GM06990 (cell line): ENCODE results near the gene JAG1.
"Not testable (repeated sequence)": the region's sequence is repeated elsewhere in the genome, so short reads cannot be mapped to it uniquely, and the experiment has no call there.

Experiments
- DNase-seq: peaks from one replicate; pipeline ENCODE4 v3.0.0-alpha.2; 2011; ENCODE audit not compliant: insufficient read length; ENCODE audit errors: extremely low read depth
- H3K27me3 ChIP-seq: replicated peaks from 2 replicates; pipeline ENCODE4 v1.6.0; 2011; ENCODE audit warnings: low read length; ENCODE audit not compliant: control insufficient read depth, insufficient read depth
- H3K36me3 ChIP-seq: 2 replicates; pipeline ENCODE4 v1.5.1; 2011; ENCODE audit warnings: low read length; ENCODE audit not compliant: control insufficient read depth, insufficient read depth
- H3K4me3 ChIP-seq: replicated peaks from 2 replicates; pipeline ENCODE4 v1.5.1; 2011; ENCODE audit warnings: low read depth, mild to moderate bottlenecking, control low read depth, low read length
- TF ChIP-seq, protein P1 (sequence below): IDR thresholded peaks from 2 replicates; pipeline ENCODE4 v1.5.1; 2011; ENCODE audit warnings: low read length, control low read depth, mild to moderate bottlenecking, inconsistent platforms; ENCODE audit not compliant: insufficient read depth, poor library complexity, severe bottlenecking

The JAG1 gene

GRCh38 chr20:10616212-10616611 lies 57.6 kb downstream of the JAG1 start:
- no peak overlapping the region for H3K4me3 ChIP-seq
- DNase-seq, result no peak
- TF ChIP-seq, protein P1, sequence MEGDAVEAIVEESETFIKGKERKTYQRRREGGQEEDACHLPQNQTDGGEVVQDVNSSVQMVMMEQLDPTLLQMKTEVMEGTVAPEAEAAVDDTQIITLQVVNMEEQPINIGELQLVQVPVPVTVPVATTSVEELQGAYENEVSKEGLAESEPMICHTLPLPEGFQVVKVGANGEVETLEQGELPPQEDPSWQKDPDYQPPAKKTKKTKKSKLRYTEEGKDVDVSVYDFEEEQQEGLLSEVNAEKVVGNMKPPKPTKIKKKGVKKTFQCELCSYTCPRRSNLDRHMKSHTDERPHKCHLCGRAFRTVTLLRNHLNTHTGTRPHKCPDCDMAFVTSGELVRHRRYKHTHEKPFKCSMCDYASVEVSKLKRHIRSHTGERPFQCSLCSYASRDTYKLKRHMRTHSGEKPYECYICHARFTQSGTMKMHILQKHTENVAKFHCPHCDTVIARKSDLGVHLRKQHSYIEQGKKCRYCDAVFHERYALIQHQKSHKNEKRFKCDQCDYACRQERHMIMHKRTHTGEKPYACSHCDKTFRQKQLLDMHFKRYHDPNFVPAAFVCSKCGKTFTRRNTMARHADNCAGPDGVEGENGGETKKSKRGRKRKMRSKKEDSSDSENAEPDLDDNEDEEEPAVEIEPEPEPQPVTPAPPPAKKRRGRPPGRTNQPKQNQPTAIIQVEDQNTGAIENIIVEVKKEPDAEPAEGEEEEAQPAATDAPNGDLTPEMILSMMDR, result no peak
- H3K27me3 ChIP-seq, result no peaks in the 10 kb centered on the region
- H3K36me3 ChIP-seq, result no peaks in the 10 kb centered on the region

GRCh38 chr20:10613911-10614310 lies 59.9 kb downstream of the JAG1 start:
- Histone ChIP-seq H3K27me3 (no peaks in the 10 kb centered on the region), H3K4me3 (no peak overlapping the region), H3K36me3 (no peaks in the 10 kb centered on the region)
- TF ChIP-seq, protein P1, result no peak
- DNase-seq, result no peak

DNA sequence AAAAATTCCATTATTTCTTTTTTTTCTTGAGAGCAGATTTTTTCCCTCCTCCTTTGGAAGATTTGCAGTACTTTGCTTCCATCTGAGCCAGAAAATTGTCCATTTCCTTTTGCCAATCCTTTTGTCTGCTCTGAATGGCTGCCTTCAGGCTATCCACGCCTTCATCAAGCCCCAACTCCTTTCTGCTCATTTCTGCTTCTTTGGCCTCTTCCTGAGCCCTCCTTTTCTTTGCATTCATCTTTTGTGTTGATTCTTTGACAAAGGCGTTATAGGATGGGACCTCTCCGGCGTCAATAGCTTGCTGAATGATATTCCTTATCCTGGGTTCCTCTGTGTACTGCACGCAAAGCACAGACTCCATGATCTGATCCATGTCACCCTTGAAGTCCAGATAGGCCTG lies 60.4 kb downstream of the JAG1 start:
- not testable (repeated sequence) for DNase-seq, H3K4me3 ChIP-seq, H3K27me3 ChIP-seq, H3K36me3 ChIP-seq

- no peak overlapping the region for H3K4me3 ChIP-seq
- TF ChIP-seq, protein P1, result peak; percentile 63
- no peaks in the 10 kb centered on the region for H3K27me3 ChIP-seq
- H3K36me3 ChIP-seq, result no peaks in the 10 kb centered on the region
- DNase-seq, result no peak
Measured at GRCh38 chr20:10611357-10611756, 62.4 kb downstream of the JAG1 start.

DNA sequence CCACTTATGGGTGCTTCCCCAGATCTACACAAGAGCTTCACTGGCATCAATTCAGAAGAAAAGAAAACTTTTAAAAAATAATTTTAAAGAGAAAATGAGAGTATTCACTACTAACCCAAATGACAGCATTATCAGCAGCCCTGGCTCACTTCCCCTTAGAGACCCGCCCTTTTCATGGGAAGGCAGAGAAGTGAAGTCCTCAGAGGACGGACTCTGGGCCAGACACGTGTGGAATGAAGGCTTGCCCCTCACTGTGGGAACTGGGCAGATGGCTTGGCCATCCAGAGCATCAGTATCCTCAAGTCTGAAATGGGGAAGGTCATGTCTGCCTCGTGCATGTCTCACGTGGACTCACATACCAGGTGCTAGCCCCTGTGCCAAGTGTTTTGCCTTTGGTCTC lies 63.5 kb downstream of the JAG1 start:
- Histone ChIP-seq H3K27me3 (no peaks in the 10 kb centered on the region), H3K36me3 (no peaks in the 10 kb centered on the region), H3K4me3 (no peak overlapping the region)
- DNase-seq, result no peak
- TF ChIP-seq, protein P1, result no peak

DNA sequence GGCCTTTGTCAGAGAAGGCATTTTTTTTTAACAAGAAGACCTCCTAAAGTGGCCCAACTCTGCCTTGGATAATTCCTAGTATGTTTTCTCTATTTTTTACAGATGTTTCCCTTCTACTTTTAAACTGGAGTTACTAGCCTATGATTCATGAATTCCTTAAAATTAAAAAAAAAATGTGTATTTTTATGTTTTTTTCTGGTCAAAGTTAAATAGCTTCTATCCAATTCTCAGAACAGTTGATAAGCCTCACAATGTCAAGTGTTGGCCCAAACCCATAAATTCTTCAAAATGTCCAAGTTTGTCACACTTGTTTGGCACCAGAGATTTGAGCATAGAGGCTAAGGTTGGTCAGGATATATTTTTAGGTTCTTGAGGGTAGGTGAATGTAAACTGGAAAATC lies 64.0 kb downstream of the JAG1 start:
- no peaks in the 10 kb centered on the region for H3K27me3 ChIP-seq
- H3K4me3 ChIP-seq, result no peak overlapping the region
- no peak for DNase-seq
- TF ChIP-seq, protein P1, result no peak
- H3K36me3 ChIP-seq, result no peaks in the 10 kb centered on the region
